ENCODE results near the gene CCL8.
A peak's percentile ranks its signal among the peaks of the same experiment; 100 is the strongest.

CCL8 gene

DNA sequence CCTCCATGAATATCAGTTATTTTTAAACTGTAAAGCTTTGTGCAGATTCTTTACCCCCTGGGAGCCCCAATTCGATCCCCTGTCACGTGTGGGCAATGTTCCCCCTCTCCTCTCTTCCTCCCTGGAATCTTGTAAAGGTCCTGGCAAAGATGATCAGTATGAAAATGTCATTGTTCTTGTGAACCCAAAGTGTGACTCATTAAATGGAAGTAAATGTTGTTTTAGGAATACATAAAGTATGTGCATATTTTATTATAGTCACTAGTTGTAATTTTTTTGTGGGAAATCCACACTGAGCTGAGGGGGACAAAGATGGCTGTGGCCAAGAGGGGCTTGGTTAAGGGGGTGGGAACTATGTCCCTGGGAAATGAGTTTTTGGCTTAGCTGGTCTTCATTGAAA is 31.4 kb upstream of the CCL8 start:
- H3K4me3 ChIP-seq (ENCODE audit: control insufficient read depth, low read depth, low read length), result no peak overlapping the region
- TF ChIP-seq, protein P1, sequence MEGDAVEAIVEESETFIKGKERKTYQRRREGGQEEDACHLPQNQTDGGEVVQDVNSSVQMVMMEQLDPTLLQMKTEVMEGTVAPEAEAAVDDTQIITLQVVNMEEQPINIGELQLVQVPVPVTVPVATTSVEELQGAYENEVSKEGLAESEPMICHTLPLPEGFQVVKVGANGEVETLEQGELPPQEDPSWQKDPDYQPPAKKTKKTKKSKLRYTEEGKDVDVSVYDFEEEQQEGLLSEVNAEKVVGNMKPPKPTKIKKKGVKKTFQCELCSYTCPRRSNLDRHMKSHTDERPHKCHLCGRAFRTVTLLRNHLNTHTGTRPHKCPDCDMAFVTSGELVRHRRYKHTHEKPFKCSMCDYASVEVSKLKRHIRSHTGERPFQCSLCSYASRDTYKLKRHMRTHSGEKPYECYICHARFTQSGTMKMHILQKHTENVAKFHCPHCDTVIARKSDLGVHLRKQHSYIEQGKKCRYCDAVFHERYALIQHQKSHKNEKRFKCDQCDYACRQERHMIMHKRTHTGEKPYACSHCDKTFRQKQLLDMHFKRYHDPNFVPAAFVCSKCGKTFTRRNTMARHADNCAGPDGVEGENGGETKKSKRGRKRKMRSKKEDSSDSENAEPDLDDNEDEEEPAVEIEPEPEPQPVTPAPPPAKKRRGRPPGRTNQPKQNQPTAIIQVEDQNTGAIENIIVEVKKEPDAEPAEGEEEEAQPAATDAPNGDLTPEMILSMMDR (IDR thresholded peaks at IDR 0.05; ENCODE audit: control insufficient read depth, insufficient read depth, low read depth, low read length, missing control alignments), result no peak

DNA sequence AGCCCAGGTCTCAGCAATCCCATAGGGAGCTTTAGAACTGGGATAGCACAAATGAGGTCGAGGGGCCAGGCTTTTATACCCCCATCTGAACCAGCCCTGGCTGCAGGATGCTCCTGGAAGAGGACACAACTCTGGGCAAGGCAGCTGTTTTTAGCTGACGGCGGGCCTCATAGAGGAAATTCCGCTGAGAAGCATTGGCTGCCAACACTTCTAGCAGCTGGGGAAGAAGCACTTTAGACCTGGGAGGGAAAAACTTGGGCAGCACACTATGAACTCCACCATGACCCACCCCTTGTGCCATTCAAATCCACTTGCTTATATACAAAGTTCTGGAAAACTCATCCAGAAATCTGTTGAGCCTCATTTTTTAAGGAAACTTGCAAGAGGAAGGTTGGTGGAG is 28.6 kb upstream of the CCL8 start:
- no peak overlapping the region for H3K4me3 ChIP-seq (ENCODE audit: control insufficient read depth, low read depth, low read length)
- TF ChIP-seq, protein P1 (IDR thresholded peaks at IDR 0.05; ENCODE audit: control insufficient read depth, insufficient read depth, low read depth, low read length, missing control alignments), result no peak
- DNase-seq (ENCODE audit: low read depth), result no peak

More for the DNA sequence above, 31.4 kb upstream of the CCL8 start:
- no peak for DNase-seq (ENCODE audit: low read depth)

DNA sequence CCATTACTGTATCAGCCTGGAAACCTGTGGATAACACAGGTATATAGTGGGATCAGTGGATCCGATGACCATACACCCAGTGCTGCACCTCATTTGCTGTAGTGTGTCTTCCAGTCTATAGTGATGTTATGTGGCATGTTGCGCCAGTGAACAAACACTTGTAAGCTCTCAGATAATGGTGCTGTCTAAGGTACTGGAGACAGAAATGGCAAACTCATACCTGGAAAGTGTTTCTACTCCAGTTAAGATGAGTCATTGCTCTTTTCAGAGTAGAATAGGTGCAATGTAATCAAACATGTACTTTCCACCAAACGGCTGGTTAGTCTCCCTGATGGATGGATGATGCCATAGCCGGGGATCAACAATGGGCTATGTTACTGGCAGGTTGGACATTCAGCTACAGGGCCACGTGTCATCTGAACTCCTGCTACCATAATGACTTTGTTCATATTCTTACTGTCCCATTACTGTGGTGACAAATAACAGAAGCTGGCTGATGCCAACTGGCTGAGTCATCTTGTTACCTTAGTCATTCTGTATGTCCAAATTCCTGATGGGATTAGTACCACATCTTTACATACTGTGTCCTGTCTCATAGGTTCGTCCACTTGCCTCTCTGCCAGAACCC is 27.4 kb upstream of the CCL8 start:
- TF ChIP-seq, protein P1 (IDR thresholded peaks at IDR 0.05; ENCODE audit: control insufficient read depth, insufficient read depth, low read depth, low read length, missing control alignments), result no peak
- DNase-seq (ENCODE audit: low read depth), result no peak

DNA sequence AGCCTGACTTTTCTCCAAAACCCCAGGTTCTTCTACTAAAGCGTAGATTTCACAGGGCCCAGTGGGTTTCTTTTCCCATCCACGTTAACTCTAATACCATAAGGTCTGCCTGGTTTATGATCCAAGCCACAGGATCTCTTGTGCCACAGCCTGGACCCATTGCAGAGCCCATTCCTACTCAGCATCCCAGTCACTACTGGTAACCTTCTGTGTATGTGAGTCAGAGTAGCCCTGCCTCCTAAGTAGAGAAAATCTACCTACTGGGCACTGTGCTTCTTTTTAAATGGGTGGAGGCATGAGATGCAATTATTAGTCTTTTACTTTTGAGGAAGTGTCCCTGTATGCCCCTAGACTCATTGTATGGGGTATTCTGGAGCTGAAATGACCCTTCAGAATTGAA is 20.2 kb upstream of the CCL8 start:
- no peak overlapping the region for H3K4me3 ChIP-seq (ENCODE audit: control insufficient read depth, low read depth, low read length)
- no peak for DNase-seq (ENCODE audit: low read depth)
- TF ChIP-seq, protein P1 (IDR thresholded peaks at IDR 0.05; ENCODE audit: control insufficient read depth, insufficient read depth, low read depth, low read length, missing control alignments), result no peak

More for the DNA sequence above, 27.4 kb upstream of the CCL8 start:
- H3K4me3 ChIP-seq (ENCODE audit: control insufficient read depth, low read depth, low read length), result no peak overlapping the region

DNA sequence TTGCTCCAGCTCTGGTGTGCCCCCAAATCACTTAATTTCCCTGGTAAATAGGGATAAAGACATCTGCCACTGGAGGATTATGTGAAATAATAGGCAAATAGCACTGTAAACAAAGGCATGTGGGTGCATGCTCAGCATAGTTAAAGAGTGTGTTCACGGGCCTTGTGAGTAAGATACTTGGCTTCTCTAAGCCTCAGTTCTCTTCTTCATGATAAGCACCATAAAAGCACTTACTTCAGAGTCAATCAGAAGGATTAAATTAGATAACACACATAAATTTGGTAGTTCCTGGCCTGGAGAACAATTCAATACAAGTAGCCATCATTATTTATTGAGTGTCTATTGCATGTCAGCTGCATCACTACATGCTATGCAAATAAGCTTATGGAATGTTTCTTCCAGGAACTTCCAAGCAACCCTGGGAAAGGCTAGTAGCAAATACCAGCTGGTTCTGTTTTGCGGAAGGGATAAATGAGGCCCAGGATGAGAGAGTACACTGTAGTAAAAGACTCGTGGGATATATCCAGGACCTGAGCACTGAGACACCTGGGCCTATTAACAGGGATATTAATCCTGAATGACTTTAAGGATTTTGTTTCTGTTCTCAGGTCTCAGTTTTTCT is 19.2 kb upstream of the CCL8 start:
- no peak overlapping the region for H3K4me3 ChIP-seq (ENCODE audit: control insufficient read depth, low read depth, low read length)
- peak; percentile 55 for DNase-seq (ENCODE audit: low read depth)
- TF ChIP-seq, protein P1 (IDR thresholded peaks at IDR 0.05; ENCODE audit: control insufficient read depth, insufficient read depth, low read depth, low read length, missing control alignments), result no peak

DNA sequence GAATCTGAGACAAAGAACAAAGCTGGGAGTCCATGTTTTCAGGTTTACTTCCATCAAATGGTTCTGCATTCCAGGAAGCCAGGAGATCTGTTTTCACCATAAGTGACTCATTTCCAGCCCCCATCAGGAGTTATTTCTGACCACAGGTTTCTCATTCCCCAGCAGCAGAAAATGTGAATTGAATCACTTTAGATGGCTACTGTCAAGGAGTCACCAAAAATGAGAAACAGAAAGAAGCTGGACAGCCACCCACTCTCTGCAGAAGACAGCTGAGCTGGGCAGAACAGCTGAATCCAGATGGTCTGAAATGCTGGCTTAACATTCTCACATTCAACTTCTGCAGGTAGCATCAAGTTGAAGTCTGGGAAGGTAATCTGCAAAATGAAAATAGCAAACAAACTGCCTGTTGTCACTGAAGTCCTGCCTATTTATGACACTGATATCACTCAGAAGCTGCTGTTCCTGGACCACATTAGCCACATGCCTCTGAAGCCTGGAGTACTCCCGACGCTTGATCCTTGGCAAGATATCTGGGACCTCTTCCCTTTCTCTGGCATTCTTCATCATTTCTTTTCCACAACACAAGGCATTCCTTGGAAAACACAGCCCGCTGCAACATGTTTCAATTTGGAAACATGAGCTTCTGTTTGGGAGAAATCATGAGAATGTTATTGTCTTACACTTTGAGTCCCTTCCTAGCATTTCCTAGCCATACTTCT is 18.4 kb upstream of the CCL8 start:
- DNase-seq (ENCODE audit: low read depth), result no peak
- H3K4me3 ChIP-seq (ENCODE audit: control insufficient read depth, low read depth, low read length), result no peak overlapping the region
- TF ChIP-seq, protein P1 (IDR thresholded peaks at IDR 0.05; ENCODE audit: control insufficient read depth, insufficient read depth, low read depth, low read length, missing control alignments), result no peak

All from AG09309 (cell line).